BJ (cell line): ENCODE measurements around the gene GSKIP. TPM values are rescaled to one million over a fixed set of nuclear protein-coding genes. Genes with fewer than 3 reads are reported as not detected.
"Not testable (repeated sequence)": the region's sequence is repeated elsewhere in the genome, so short reads cannot be mapped to it uniquely, and the experiment has no call there.

Experiments used
- CTCF ChIA-PET: fragments of 350-600 bp; formaldehyde crosslinking; extraction: SDS; loops from one replicate; lab custom pipeline; 2021; ENCODE audit warnings: antibody characterized with exemption, inconsistent platforms; lab: Yijun Ruan, JAX
- POLR2A ChIA-PET: fragments of 300-600 bp; sonication (Branson Sonifier 250); formaldehyde crosslinking; extraction: SDS; loops from one replicate; lab custom pipeline; 2021; ENCODE audit warnings: antibody characterized with exemption; lab: Charles Lee
- DNase-seq: peaks from one replicate; pipeline ENCODE4 v3.0.0-alpha.2; 2011; ENCODE audit warnings: low read depth
- H3K27me3 ChIP-seq: 2 replicates; pipeline ENCODE4 v1.6.0; 2011; ENCODE audit warnings: low read length; ENCODE audit not compliant: control insufficient read depth, insufficient read depth
- H3K36me3 ChIP-seq: 2 replicates; pipeline ENCODE4 v1.5.1; 2011; ENCODE audit warnings: low read length; ENCODE audit not compliant: control insufficient read depth, insufficient read depth
- H3K4me3 ChIP-seq: 2 replicates; pipeline ENCODE4 v1.5.1; 2011; ENCODE audit warnings: low read depth, mild to moderate bottlenecking, control low read depth, low read length
- polyA plus RNA-seq: library from polyadenylated mRNA; depleted of rRNA; stranded (reverse); fragments of >200 nt; gene quantifications from 2 replicates; pipeline ENCODE4 v1.2.3, GENCODE V29; 2011
- TF ChIP-seq, protein P1 (sequence below): IDR thresholded peaks from 2 replicates; pipeline ENCODE4 v1.5.1; 2011; ENCODE audit warnings: low read depth, mild to moderate bottlenecking, control low read depth, inconsistent platforms, low read length, moderate library complexity; ENCODE audit not compliant: insufficient read depth

GSKIP gene
- polyA plus RNA-seq, 1 experiment, result 14.7 TPM

- Histone ChIP-seq H3K4me3 (no peak overlapping the region), H3K27me3 (no peaks in the 10 kb centered on the region), H3K36me3 (no peaks in the 10 kb centered on the region; the same call in 1 of the 2 replicates)
- TF ChIP-seq, protein P1, sequence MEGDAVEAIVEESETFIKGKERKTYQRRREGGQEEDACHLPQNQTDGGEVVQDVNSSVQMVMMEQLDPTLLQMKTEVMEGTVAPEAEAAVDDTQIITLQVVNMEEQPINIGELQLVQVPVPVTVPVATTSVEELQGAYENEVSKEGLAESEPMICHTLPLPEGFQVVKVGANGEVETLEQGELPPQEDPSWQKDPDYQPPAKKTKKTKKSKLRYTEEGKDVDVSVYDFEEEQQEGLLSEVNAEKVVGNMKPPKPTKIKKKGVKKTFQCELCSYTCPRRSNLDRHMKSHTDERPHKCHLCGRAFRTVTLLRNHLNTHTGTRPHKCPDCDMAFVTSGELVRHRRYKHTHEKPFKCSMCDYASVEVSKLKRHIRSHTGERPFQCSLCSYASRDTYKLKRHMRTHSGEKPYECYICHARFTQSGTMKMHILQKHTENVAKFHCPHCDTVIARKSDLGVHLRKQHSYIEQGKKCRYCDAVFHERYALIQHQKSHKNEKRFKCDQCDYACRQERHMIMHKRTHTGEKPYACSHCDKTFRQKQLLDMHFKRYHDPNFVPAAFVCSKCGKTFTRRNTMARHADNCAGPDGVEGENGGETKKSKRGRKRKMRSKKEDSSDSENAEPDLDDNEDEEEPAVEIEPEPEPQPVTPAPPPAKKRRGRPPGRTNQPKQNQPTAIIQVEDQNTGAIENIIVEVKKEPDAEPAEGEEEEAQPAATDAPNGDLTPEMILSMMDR, result no peak
- POLR2A ChIA-PET, result no interaction called here
- CTCF ChIA-PET, result no interaction called here
- DNase-seq, result no peak
Observed at GRCh38 chr14:96338551-96338950, 24.8 kb upstream of the GSKIP start.

DNA sequence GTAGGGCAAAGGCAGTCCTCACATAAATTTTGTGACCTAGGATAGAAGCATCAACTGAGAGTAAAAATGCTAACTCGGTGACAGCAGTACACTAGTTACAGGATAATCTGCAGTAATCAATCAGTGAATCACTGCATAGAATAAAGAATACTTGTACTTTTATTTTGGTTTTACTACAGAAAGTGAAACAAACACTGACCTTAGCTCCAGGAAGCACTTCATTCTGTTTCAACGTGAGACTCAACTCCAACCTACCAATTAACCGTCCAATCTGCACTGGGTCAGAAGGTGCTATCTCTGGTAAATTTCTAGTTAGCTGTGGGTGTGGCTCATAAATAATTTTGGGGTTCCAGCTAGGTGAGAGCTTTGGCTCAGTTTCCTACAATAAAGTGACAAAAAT, 22.0 kb upstream of the GSKIP start:
- Histone ChIP-seq H3K36me3 (no peaks in the 10 kb centered on the region), H3K4me3 (no peak overlapping the region), H3K27me3 (no peaks in the 10 kb centered on the region)
- TF ChIP-seq, protein P1, result no peak
- ChIA-PET CTCF (no interaction called here), POLR2A (no interaction called here)
- DNase-seq, result no peak

GRCh38 chr14:96345669-96346068, 17.7 kb upstream of the GSKIP start:
- ChIA-PET POLR2A (no interaction called here), CTCF (no interaction called here)
- peaks cover 2% of the 10 kb centered on the region; the same call in 1 of the 2 replicates for H3K36me3 ChIP-seq
- no peak for DNase-seq
- no peaks in the 10 kb centered on the region for H3K27me3 ChIP-seq
- TF ChIP-seq, protein P1, result no peak
- no peak overlapping the region for H3K4me3 ChIP-seq

DNA sequence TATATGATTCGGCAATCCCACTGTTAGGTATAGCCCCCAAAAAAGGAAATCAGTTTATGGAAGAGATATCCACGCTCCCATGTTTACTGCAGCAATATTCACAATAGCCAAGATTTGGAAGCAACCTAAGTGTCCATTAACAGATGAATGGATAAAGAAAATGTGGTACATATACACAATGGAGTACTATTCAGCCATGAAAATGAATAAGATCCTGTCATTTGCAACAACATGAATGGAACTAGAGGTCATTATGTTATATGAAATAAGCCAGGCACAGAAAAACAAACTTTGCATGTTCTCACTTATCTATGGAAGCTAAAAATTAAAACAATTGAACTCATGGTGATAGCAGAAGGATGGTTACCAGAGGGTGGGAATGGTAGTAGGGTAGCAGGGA, 15.4 kb upstream of the GSKIP start:
- H3K36me3 ChIP-seq, H3K4me3 ChIP-seq, H3K27me3 ChIP-seq, DNase-seq, CTCF ChIA-PET, POLR2A ChIA-PET: not testable (repeated sequence)

- DNase-seq, result no peak
- Histone ChIP-seq H3K36me3 (peaks cover 2% of the 10 kb centered on the region; the same call in 1 of the 2 replicates), H3K4me3 (no peak overlapping the region), H3K27me3 (no peaks in the 10 kb centered on the region)
- ChIA-PET POLR2A (no interaction called here), CTCF (no interaction called here)
- TF ChIP-seq, protein P1, result no peak
Observed at GRCh38 chr14:96349286-96350075, 13.8 kb upstream of the GSKIP start.
